CD4-positive, alpha-beta T cell treated with Interleukin-4 for 1 hour (primary cell): ENCODE measurements around the gene MAP3K5.

Experiments
- DNase-seq, 2 donors: peaks; one replicate each; pipeline ENCODE4 v3.0.0-alpha.2; 2020 to 2022

The MAP3K5 gene

GRCh38 chr6:136566007-136566487 lies 226.2 kb downstream of the MAP3K5 start:
- DNase-seq = peak in 1 of 2 donors; percentile 17

- DNase-seq = no peak
Observed at GRCh38 chr6:136564180-136564579, 228.1 kb downstream of the MAP3K5 start.

GRCh38 chr6:136563386-136564152 lies 228.7 kb downstream of the MAP3K5 start:
- DNase-seq = no peak

- DNase-seq = no peak
Observed at GRCh38 chr6:136562211-136562610, 230.1 kb downstream of the MAP3K5 start.

- no peak for DNase-seq
Observed at GRCh38 chr6:136553166-136553787, 239.0 kb downstream of the MAP3K5 start.

- DNase-seq = no peak
Observed at GRCh38 chr6:136552054-136552453, 240.2 kb downstream of the MAP3K5 start.

GRCh38 chr6:136551103-136551502 lies 241.2 kb downstream of the MAP3K5 start:
- no peak for DNase-seq

- peak; percentile 57 to 72 for DNase-seq
Observed at GRCh38 chr6:136550330-136551071, 241.8 kb downstream of the MAP3K5 start, which contains the start of gene MAP7. MAP7 (minus strand) TSS chr6:136550422; CDS start chr6:136550408, 14 bp downstream.

- DNase-seq = no peak
Observed at GRCh38 chr6:136550045-136550329, 242.3 kb downstream of the MAP3K5 start.

- DNase-seq = no peak
Observed at GRCh38 chr6:136549300-136550044, 242.8 kb downstream of the MAP3K5 start.

- no peak for DNase-seq
Observed at GRCh38 chr6:136548582-136549299, 243.5 kb downstream of the MAP3K5 start.

GRCh38 chr6:136547871-136548270 lies 244.4 kb downstream of the MAP3K5 start:
- DNase-seq = no peak

GRCh38 chr6:136547336-136547735 lies 244.9 kb downstream of the MAP3K5 start:
- no peak for DNase-seq

- DNase-seq = no peak
Observed at GRCh38 chr6:136546331-136546730, 245.9 kb downstream of the MAP3K5 start.

- DNase-seq = no peak
Observed at GRCh38 chr6:136544326-136544725, 248.0 kb downstream of the MAP3K5 start.

GRCh38 chr6:136541395-136541794 lies 250.9 kb downstream of the MAP3K5 start:
- no peak for DNase-seq

GRCh38 chr6:136539967-136540652 lies 252.2 kb downstream of the MAP3K5 start:
- DNase-seq = no peak

GRCh38 chr6:136538836-136539235 lies 253.4 kb downstream of the MAP3K5 start:
- DNase-seq = no peak

- no peak for DNase-seq
Observed at GRCh38 chr6:136535880-136536650, 256.2 kb downstream of the MAP3K5 start.

- no peak for DNase-seq
Observed at GRCh38 chr6:136535017-136535765, 257.1 kb downstream of the MAP3K5 start.
